ENCODE data around the gene FNDC3B.

GRCh38 chr3:172257648-172258400 lies 218.4 kb downstream of the FNDC3B start:
- no peak for TF ChIP-seq POLR2AphosphoS5 (IDR thresholded peaks at IDR 0.05; ENCODE audit: low read depth, low read length)
- TF ChIP-seq REST (IDR thresholded peaks at IDR 0.05; ENCODE audit: insufficient read depth in 1 of 2, low read depth in 2 of 2, low read length in 2 of 2) = no peak
- TF ChIP-seq TAF1 (IDR thresholded peaks at IDR 0.05; ENCODE audit: borderline replicate concordance, insufficient read depth, low read length) = no peak
- no peak for TF ChIP-seq SIN3A (IDR thresholded peaks at IDR 0.05; ENCODE audit: borderline replicate concordance, insufficient read depth, low read length)
- no peak for TF ChIP-seq FOXP2 (optimal IDR thresholded peaks at IDR 0.05; ENCODE audit: borderline replicate concordance, extremely low read depth, extremely low read length, insufficient read depth)

Data from PFSK-1 (cell line).